GM18508 (cell line): ENCODE results near the gene RNU1-2.
"Not testable (repeated sequence)": the region's sequence is repeated elsewhere in the genome, so short reads cannot be mapped to it uniquely, and the experiment has no call there.

Experiments
- ATAC-seq: cut with Tn5 transposase; IDR thresholded peaks from one replicate; pipeline ENCODE4 v1.9.1; 2021; ENCODE audit warnings: moderate number of reproducible peaks; ENCODE audit not compliant: insufficient read depth, unreplicated experiment

RNU1-2 gene

DNA sequence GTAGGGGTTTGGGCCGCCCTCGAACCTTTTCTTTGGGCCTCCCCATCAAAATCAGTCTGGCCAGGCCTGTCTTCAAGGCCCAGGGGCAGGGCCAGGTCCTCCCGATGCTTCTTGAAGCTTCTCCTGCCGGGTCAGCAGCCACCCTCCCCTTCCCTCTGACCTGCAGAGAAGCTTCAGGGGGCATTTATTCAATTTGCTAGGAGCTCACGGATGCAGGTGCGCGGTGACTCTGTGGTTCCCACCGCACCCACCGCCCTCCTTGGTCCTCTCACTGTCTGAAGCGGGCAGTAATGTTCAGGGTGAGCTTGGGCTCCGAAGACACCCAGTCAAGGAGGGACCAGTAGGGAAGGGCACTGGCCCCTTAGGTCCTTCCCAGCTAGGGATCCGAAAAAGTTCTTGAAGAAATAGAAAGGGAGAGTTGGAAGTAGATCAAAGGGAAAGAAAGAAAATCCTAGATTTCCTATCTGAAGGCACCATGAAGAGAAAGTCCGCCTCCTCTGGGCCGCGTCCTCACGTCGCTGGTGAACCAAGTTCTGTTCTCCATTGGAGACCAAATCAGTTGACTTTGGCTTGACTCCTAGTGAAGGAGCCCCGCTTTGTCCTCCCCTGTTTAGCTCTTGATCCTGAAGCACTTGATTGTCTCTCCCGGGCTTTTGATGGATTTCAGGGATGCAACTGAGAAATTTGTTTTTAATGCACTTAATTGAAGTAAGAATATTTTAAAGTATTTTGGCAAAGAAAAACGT, 8.7 kb upstream of the RNU1-2 start:
- ATAC-seq = no peak

DNA sequence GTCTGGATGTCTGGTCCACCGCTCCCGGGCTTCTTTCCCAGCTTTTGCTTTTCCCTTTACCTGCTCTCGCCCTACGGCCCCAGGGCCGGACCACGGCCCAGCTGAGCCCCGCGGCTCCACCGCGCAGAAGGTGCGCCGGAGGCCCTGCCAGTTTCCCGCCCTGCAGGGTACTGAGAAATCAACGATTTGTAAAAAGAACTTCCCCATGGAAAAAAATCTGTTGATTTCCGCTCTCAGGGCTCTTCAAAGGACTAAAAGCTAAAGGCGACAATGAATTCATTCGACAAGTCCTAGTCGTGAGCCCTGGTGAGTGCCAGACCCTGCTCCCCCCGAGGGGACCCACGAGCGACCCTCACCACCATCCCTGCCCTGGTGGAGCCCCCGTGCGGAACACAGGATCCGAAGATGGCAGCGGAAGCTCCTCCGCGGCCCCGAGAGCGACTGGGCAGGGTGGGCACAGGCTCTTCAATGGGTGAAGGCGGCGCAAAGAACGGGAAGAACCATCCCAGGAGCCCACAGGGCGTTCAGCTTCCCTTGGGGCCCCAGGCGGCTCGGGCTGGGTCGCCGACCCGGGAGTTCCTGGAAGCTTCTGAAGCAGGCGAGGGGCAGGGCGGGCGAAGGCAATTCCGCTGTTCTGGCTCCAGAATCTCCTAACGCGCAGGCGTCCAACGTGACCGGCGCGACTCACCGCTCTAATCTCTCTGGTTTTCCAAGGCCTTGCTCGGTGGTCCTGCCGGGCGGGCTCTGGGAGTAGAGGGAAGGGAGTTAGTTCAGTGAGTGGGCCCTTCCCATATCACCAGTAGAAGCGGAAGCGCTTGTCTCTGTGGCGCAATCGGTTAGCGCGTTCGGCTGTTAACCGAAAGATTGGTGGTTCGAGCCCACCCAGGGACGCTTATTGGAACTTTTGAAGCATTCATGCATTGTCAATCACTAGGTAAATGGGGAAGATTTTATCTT, 6.6 kb upstream of the RNU1-2 start:
- no peak for ATAC-seq

DNA sequence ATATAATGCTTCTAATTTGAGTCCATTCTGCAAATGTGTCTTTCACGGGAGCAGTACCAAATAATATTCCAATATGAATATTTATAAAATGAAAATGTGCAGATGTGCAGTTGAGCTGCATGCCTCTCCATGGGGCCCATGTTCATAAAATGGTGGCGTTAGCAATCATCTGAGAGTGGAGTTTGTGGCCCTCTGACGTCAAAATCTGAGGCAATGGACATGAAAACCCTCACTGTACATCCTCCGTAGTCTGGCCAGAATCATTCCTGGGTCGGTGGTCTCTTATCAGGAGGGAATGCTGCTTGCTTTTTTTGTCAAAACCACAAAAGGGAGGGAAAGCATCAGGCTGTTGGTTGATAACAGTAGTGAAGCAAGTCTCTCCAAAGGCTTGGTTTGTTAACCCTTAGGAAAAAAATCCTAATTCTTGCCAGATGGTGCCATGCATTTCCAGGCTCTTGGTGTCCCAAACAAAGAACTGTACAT, 5.2 kb upstream of the RNU1-2 start:
- ATAC-seq = not testable (repeated sequence)

GRCh38 chr1:16891057-16891456, 4.7 kb upstream of the RNU1-2 start:
- ATAC-seq = not testable (repeated sequence)

GRCh38 chr1:16892978-16893525, 2.7 kb upstream of the RNU1-2 start:
- not testable (repeated sequence) for ATAC-seq

- not testable (repeated sequence) for ATAC-seq
Observed at GRCh38 chr1:16893796-16894195, 2.0 kb upstream of the RNU1-2 start.

DNA sequence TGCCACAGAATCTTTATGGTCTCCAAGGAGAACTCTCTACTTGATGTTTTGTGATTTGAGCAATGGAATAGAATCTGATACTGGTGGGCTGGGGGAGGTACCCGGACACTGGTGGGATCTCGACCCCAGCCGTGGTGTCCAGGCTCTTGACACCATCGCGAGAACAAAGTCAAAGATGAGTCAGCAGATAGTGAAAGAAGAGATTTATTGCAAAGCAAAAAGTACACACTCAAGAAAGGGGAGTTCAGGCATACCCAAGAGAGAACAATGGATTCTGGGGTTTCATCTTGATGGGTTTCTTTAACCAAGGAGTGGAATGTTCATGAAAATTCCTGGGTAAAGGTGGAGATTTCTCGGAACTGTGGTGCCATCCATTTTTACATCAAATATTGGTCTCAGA, 1.4 kb upstream of the RNU1-2 start:
- not testable (repeated sequence) for ATAC-seq

- not testable (repeated sequence) for ATAC-seq
Observed at GRCh38 chr1:16895233-16895597, 565 bp upstream of the RNU1-2 start.

DNA sequence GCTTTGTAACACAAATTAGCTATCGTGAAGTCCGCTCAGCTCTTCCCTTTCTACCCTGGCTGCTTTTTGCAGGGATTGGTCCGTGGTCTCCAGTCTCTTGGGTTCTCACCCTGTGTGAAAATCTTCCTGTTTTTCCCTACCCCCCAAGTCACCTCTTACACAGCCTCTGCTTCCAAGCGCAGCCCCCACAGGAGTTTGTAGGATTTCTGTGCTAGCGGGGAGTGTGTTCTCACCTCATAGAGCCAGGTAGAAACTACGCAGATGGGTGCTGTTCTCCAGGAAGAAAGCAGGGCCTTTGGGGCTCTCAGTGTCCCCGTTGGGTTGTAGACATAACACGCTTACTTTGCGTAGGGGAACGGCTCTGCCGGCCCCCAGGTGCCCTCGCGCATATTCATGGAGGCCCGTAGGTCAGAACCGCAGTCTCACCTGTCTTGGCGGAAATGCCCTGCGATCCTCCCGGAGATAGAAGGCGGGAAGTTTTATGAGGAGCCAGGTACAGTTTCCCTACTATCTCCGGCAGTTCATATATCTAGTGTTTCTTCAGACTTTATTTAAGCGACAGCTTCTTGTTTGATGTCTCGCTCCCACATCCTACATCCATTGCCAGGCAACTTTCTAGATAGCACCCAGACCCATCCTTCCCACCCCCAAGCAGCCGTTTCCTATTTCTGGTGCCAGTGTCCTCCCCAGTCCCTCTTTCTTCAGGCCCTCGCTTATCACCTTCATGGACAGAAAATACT, 706 bp downstream of the RNU1-2 start:
- not testable (repeated sequence) for ATAC-seq

- not testable (repeated sequence) for ATAC-seq
Observed at GRCh38 chr1:16897653-16898052, 1.9 kb downstream of the RNU1-2 start.

DNA sequence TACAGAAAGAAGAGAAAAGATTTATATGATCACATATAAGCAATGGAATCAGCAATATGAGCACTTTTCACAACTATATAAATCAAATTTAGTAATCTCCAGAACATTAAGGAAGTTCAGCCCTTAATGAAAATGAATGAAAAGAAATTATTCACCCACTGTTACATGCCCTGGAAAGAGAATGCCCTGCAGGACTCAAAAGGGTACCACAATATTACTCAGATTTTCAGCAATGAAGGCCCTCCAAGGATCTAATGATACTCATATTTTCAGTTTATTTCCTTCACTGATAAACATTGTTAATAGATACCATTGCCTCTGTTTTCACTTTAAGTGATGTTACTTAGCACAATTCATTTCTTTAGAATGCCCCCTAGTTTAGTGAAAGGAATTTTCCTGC, 2.5 kb downstream of the RNU1-2 start:
- not testable (repeated sequence) for ATAC-seq

DNA sequence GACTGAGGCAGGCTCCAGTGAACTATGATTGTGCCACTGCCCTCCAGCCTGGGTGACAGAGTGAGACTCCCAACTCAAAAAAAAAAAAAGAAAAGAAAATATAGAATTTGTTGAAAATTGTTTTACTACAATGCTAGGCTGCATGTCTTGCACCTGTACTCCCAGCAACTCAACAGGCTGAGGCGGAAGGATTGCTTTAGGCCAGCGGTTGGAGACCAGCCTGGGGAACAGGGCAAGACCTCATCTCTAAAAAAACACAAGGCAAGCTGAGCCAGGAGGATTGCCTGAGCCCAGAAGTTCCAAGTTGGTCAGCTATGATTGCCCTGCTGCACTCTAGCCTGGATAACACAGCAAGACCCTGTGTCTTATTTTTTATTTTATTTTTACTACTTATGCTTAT, 3.2 kb downstream of the RNU1-2 start:
- not testable (repeated sequence) for ATAC-seq

DNA sequence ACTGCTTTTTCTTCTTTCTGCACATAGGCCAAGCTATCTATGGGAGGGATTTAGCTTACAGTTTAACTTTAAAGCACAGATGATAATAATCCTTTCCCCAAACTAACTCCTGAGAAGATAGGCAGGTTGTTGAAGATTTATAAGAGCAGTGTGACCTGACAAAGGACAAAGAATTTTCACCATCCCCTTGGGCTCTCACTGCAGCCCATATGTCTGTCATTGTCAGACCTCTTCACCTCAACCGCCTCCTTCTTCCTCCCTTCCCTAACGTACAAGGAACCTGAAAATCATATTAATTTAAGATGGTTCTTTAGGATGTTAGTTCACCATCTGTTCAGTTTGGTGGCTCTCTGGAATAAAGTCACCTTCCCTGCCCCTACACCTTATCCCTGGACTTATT, 5.0 kb downstream of the RNU1-2 start:
- no peak for ATAC-seq

- not testable (repeated sequence) for ATAC-seq
Observed at GRCh38 chr1:16901371-16901770, 5.6 kb downstream of the RNU1-2 start.

- no peak for ATAC-seq
Observed at GRCh38 chr1:16903054-16903453, 7.3 kb downstream of the RNU1-2 start.

DNA sequence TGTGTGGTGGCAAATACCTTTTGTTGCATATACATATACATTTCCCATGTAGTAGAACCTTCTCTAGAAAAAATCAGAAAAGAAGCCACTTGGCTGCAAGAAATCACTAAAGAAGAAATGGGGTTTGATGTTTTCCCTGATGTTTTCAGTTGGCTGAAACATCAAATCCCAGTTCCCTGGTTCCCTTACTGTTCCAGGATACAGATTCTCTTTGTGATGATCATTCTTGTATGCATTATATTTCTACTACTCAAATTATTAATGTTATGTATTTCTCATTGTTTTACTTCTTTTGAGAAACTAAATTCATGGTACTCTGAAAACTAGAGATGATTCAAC, 7.6 kb downstream of the RNU1-2 start:
- no peak for ATAC-seq

DNA sequence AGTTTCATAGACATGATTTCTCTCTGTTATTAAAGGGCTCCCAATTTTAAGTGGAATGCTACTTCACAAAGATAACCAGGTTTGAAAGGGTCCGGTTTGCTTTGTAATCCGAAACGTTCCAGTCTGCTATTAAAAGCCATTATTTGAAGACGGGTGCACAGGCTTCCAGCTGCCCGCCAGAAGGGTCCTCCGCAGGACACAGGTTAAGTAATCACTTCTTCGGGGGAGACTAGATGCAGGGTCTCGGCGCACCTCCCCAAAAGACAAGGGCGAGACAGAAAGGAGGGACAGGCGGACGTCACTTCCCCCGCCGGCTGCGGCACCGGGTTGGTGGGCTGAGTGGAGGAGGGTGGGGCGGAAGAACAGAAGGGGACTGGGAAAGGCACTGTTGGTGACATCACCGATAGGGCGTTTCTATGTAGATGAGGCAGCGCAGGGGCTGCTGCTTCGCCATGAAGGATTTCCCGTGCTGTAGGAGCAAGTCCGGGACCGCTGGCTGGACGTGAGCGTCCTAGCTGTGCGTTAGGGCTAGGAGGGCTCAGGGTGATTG, 8.9 kb downstream of the RNU1-2 start:
- ATAC-seq = peak; percentile 60

GRCh38 chr1:16905110-16905867, 9.5 kb downstream of the RNU1-2 start:
- ATAC-seq = peak; percentile 53
